ENCODE data around the gene ELMOD1. TPM values are rescaled to one million over a fixed set of nuclear protein-coding genes. Genes with fewer than 3 reads are reported as not detected.

The ELMOD1 gene
- total and polyA plus RNA-seq, 2 donors (not counting 3 experiments of a cell fraction or from before 2014, with no cell fraction given) = 1.6 to 2.4 TPM

- CTCF ChIA-PET = no interaction called here
- H3K27me3 ChIP-seq (ENCODE audit: control insufficient read depth in 2 of 2, insufficient read depth in 2 of 2, low read length in 2 of 2) = no peaks in the 10 kb centered on the region
- H3K9ac ChIP-seq (replicated peaks; ENCODE audit: extremely low read depth, insufficient read depth, low read length) = no peak overlapping the region
- FAIRE-seq (no peak), DNase-seq (ENCODE audit: low read depth, low spot score) (no peak)
- H4K20me1 ChIP-seq (replicated peaks; ENCODE audit: control insufficient read depth, extremely low read depth, insufficient read depth, low read length) = no peaks in the 10 kb centered on the region
- no peaks in the 10 kb centered on the region for H3K9me1 ChIP-seq (replicated peaks; ENCODE audit: control insufficient read depth, extremely low read depth, insufficient read depth, low read length)
- no peaks in the 10 kb centered on the region for H3K79me2 ChIP-seq (ENCODE audit: control insufficient read depth, insufficient read depth, low read length)
- no peak overlapping the region for H3K27ac ChIP-seq (ENCODE audit: insufficient read depth, low read depth, low read length)
- POLR2A ChIA-PET = no interaction called here
- TF ChIP-seq CTCF (IDR thresholded peaks at IDR 0.05; ENCODE audit: extremely low read depth in 1 of 2, insufficient read depth in 1 of 2, low read depth in 1 of 2, low read length in 2 of 2) = no peak
- no peak for TF ChIP-seq FOS (IDR thresholded peaks at IDR 0.05; ENCODE audit: borderline replicate concordance, insufficient read depth, low read length)
- TF ChIP-seq MAX (IDR thresholded peaks at IDR 0.05; ENCODE audit: insufficient read depth, insufficient read length) = no peak
- no peak for TF ChIP-seq POLR2AphosphoS5 (IDR thresholded peaks at IDR 0.05; ENCODE audit: insufficient read depth, low read depth, low read length)
- no peak for TF ChIP-seq JUN (IDR thresholded peaks at IDR 0.05; ENCODE audit: borderline replicate concordance, insufficient read depth, insufficient read length, low read depth)
- no peak for TF ChIP-seq POLR2A (IDR thresholded peaks at IDR 0.05; ENCODE audit: low read depth, low read length)
- TF ChIP-seq GATA2 (IDR thresholded peaks at IDR 0.05; ENCODE audit: insufficient read depth, insufficient read length, low read depth, low read length) = no peak
- no peak for TF ChIP-seq MYC (IDR thresholded peaks at IDR 0.05; ENCODE audit: low read depth, low read length)
- TF ChIP-seq EZH2 (IDR thresholded peaks at IDR 0.05; ENCODE audit: borderline replicate concordance, low read depth, low read length, severe bottlenecking) = no peak
- H3K4me3 ChIP-seq (replicated peaks in 1 of 3; ENCODE audit: insufficient read depth in 1 of 3, low read depth in 1 of 3, low read length in 3 of 3) = no peak overlapping the region
- H2AFZ ChIP-seq (ENCODE audit: low read depth, low read length) = no peak overlapping the region
- intact Hi-C loops (cut with micrococcal nuclease) (no loop called here), dilution Hi-C loops (cut with MboI; ENCODE audit: extremely low pct_ligation_motif_present, low sequenced_read_pairs) (no loop called here)
- no TSS peak for BruUV-seq (replicated peaks)
- no peaks in the 10 kb centered on the region for H3K9me3 ChIP-seq (replicated peaks; ENCODE audit: control insufficient read depth, insufficient read depth, low read length)
- no peak overlapping the region for H3K4me2 ChIP-seq (ENCODE audit: insufficient read depth, low read length)
- H3K4me1 ChIP-seq (ENCODE audit: control insufficient read depth, extremely low read depth, insufficient read depth, low read length) = no peaks in the 10 kb centered on the region
- no peaks in the 10 kb centered on the region for H3K36me3 ChIP-seq (ENCODE audit: control insufficient read depth in 2 of 2, extremely low read depth in 1 of 2, insufficient read depth in 2 of 2, low read length in 2 of 2)
Measured at GRCh38 chr11:107666911-107667613, 76.1 kb downstream of the ELMOD1 start.

Measured in endothelial cell of umbilical vein (primary cell).